GM12878 (cell line): ENCODE data around the gene CALM3. TPM values are rescaled to one million over a fixed set of nuclear protein-coding genes. Genes with fewer than 3 reads are reported as not detected.
A peak's percentile ranks its signal among the peaks of the same experiment; 100 is the strongest.

Experiments
- ATAC-seq: fragments of 200-7000 bp; cut with Tn5 transposase; 3 replicates; pipeline ENCODE4 v1.9.1; 2020; ENCODE audit warnings: mild to moderate bottlenecking, moderate library complexity
- BruUV-seq: library from RNA; stranded (reverse); fragments of 400-500 nt; replicated peaks from 2 replicates; lab custom pipeline; 2021; lab: Mats Ljungman, UMichigan
- CTCF ChIA-PET: fragments of 300-600 bp; sonication (Branson Sonifier 250); formaldehyde crosslinking; extraction: SDS; loops from one replicate; lab custom pipeline; 2021; ENCODE audit warnings: inconsistent platforms; lab: Yijun Ruan, JAX
- POLR2A ChIA-PET: fragments of 350-600 bp; formaldehyde crosslinking; extraction: SDS; loops from one replicate; lab custom pipeline; 2021; ENCODE audit warnings: inconsistent platforms; lab: Charles Lee
- RAD21 ChIA-PET: fragments of 300-600 bp; sonication (Branson Sonifier 250); formaldehyde crosslinking; loops from one replicate; lab custom pipeline; 2023; ENCODE audit warnings: antibody characterized with exemption; ENCODE audit not compliant: unreplicated experiment; lab: Charles Lee
- SMC1A ChIA-PET: fragments of 300-600 bp; sonication (Branson Sonifier 250); formaldehyde crosslinking; loops from one replicate; lab custom pipeline; 2023; ENCODE audit not compliant: unreplicated experiment, uncharacterized antibody; lab: Charles Lee
- DNase-seq: peaks from one replicate; pipeline ENCODE4 v3.0.0-alpha.2; 2011; ENCODE audit warnings: low read depth, low spot score
- FAIRE-seq: peaks from 3 replicates; lab custom pipeline; 2011; peaks lifted over from hg19 to GRCh38; lab: Jason Lieb, UNC
- H2AFZ ChIP-seq: 2 replicates; pipeline ENCODE4 v1.6.0; 2011; ENCODE audit warnings: low read depth, low read length, control low read depth; ENCODE audit not compliant: control insufficient read depth
- H3K27ac ChIP-seq: 2 replicates; pipeline ENCODE4 v1.5.1; 2011; ENCODE audit warnings: control low read depth; ENCODE audit not compliant: control insufficient read depth, insufficient read depth
- H3K27me3 ChIP-seq, 2 experiments: replicated peaks in 1 of 2; 2 replicates each; pipeline versions ENCODE4 v1.6.0 to v1.6.1; 2011; ENCODE audit warnings: low read length in 1 of 2; ENCODE audit not compliant: control insufficient read depth in 2 of 2, insufficient read depth in 2 of 2
- H3K36me3 ChIP-seq, 2 experiments: 2 replicates each; pipeline ENCODE4 v1.5.1; 2011; ENCODE audit warnings: low read length in 1 of 2; ENCODE audit not compliant: control insufficient read depth in 2 of 2, insufficient read depth in 2 of 2
- H3K4me1 ChIP-seq: 2 replicates; pipeline ENCODE4 v1.6.1; 2011; ENCODE audit warnings: mild to moderate bottlenecking, low read length, moderate library complexity, mixed read lengths; ENCODE audit not compliant: control insufficient read depth, insufficient read depth
- H3K4me2 ChIP-seq: 2 replicates; pipeline ENCODE4 v1.6.0; 2011; ENCODE audit warnings: control low read depth; ENCODE audit not compliant: control insufficient read depth, insufficient read depth
- H3K4me3 ChIP-seq: fragments of 200-600 bp; sonication (generic); 2 replicates; pipeline ENCODE4 v1.5.1; 2016
- H3K79me2 ChIP-seq: 2 replicates; pipeline ENCODE4 v1.6.0; 2011; ENCODE audit warnings: low read length; ENCODE audit not compliant: control insufficient read depth, insufficient read depth
- H3K9ac ChIP-seq: 2 replicates; pipeline ENCODE4 v1.8.0; 2011; ENCODE audit warnings: low read length, control low read depth, mixed read lengths; ENCODE audit not compliant: control insufficient read depth, insufficient read depth
- H3K9me3 ChIP-seq: replicated peaks from 3 replicates; pipeline ENCODE4 v1.5.1; 2011; ENCODE audit warnings: mild to moderate bottlenecking, low read length; ENCODE audit not compliant: control insufficient read depth, insufficient read depth
- H4K20me1 ChIP-seq: 2 replicates; pipeline ENCODE4 v1.6.0; 2011; ENCODE audit not compliant: control insufficient read depth, insufficient read depth
- EED ChIP-seq: sonication (generic); IDR thresholded peaks from 2 replicates; pipeline ENCODE4 v1.6.1; 2016; ENCODE audit warnings: antibody characterized with exemption, low read depth
- JUND ChIP-seq: IDR thresholded peaks from 2 replicates; pipeline ENCODE4 v1.6.1; 2012; ENCODE audit warnings: low read depth, mild to moderate bottlenecking, low read length, improper control_type of control experiment, moderate library complexity
- NR2C1 ChIP-seq: fragments of 450-650 bp; IDR thresholded peaks from 2 replicates; pipeline ENCODE4 v1.6.1; 2017; ENCODE audit warnings: antibody characterized with exemption, mild to moderate bottlenecking, moderate library complexity
- PAX5 ChIP-seq: IDR thresholded peaks from 2 replicates; pipeline ENCODE4 v1.6.1; 2011; ENCODE audit warnings: low read depth, low read length, borderline replicate concordance
- POLR2AphosphoS2 ChIP-seq: IDR thresholded peaks from 2 replicates; pipeline ENCODE4 v1.6.1; 2011; ENCODE audit warnings: low read depth, mild to moderate bottlenecking, low read length, improper control_type of control experiment, moderate library complexity
- POU2F2 ChIP-seq: IDR thresholded peaks from 3 replicates; pipeline ENCODE4 v1.6.1; 2011; ENCODE audit warnings: low read depth, mild to moderate bottlenecking, low read length, borderline replicate concordance
- RBBP5 ChIP-seq: fragments of 200-600 bp; sonication (generic); conservative IDR thresholded peaks from 2 replicates; pipeline ENCODE4 v1.6.1; 2016
- SMARCA5 ChIP-seq: fragments of 450-650 bp; IDR thresholded peaks from 2 replicates; pipeline ENCODE4 v1.6.1; 2017; ENCODE audit warnings: mild to moderate bottlenecking
- TBL1XR1 ChIP-seq: IDR thresholded peaks from 2 replicates; pipeline ENCODE4 v1.6.1; 2012; ENCODE audit warnings: low read depth, low read length, improper control_type of control experiment
- ZSCAN29 ChIP-seq: fragments of 450-650 bp; IDR thresholded peaks from 2 replicates; pipeline ENCODE4 v1.6.1; 2017; ENCODE audit warnings: mild to moderate bottlenecking, moderate library complexity
- WGBS: methylation state at CpG from one replicate; pipeline ENCODE4 v1.1.6; 2016; ENCODE audit warnings: low lambda C conversion rate; ENCODE audit not compliant: insufficient replicate concordance, insufficient coverage; ENCODE audit errors: missing lambda C conversion rate; 5-methylcytosine and 5-hydroxymethylcytosine counted together
- in situ Hi-C: fragments of 300-500 bp; cut with MboI; formaldehyde crosslinking; loops from 9 replicates; pipeline ENCODE4 v1.14.3; 2018; ENCODE audit warnings: mixed read lengths
- intact Hi-C: fragments of 100-400 bp; cut with micrococcal nuclease; formaldehyde crosslinking; loops from one replicate; pipeline ENCODE4 v1.14.2; 2022; ENCODE audit not compliant: unreplicated experiment
- polyA plus RNA-seq, 11 experiments: library from polyadenylated mRNA; depleted of rRNA in 4 of 11; unstranded in 6 of 11; stranded (reverse) in 5 of 11; fragments of >200 nt; fragmentation: Nextera tagmentation in 4 of 11; fragmentation: Illumina TruSeq in 1 of 11; extraction: Ambion mirVana in 4 of 11; extraction: Trizol in 1 of 11; gene quantifications; 1 replicate in 1 of 11; 2 replicates in 10 of 11; pipeline versions ENCODE4 v1.2.1 to v1.2.3, GENCODE V29; 2011 to 2016; ENCODE audit warnings: inconsistent platforms in 2 of 11, missing spikeins in 2 of 11, low read depth in 1 of 11
- total RNA-seq, 4 experiments: library from RNA; depleted of rRNA in 3 of 4; stranded (reverse); fragments of >200 nt in 3 of 4; fragmentation: Illumina TruSeq in 1 of 4; extraction: Trizol in 1 of 4; gene quantifications; 2 replicates each; pipeline versions ENCODE4 v1.2.1 to v1.2.3, GENCODE V29; 2013 to 2021
- TF ChIP-seq, protein P1 (sequence below): fragments of 450-650 bp; IDR thresholded peaks from 2 replicates; pipeline ENCODE4 v1.6.1; 2017; ENCODE audit warnings: mild to moderate bottlenecking
- TF ChIP-seq, protein P2 (sequence below): IDR thresholded peaks from 2 replicates; pipeline ENCODE4 v1.6.1; 2012; ENCODE audit warnings: low read depth, low read length, improper control_type of control experiment
- TF ChIP-seq, protein P3 (sequence below): IDR thresholded peaks from 2 replicates; pipeline ENCODE4 v1.6.1; 2011; ENCODE audit warnings: mild to moderate bottlenecking, low read depth, low read length, moderate library complexity; ENCODE audit not compliant: insufficient replicate concordance
- TF ChIP-seq, protein P4 (sequence below): fragments of 450-650 bp; formaldehyde crosslinking; IDR thresholded peaks from 2 replicates; pipeline ENCODE4 v1.4.0; 2020; ENCODE audit warnings: mild to moderate bottlenecking, moderate library complexity

CALM3 gene
- total and polyA plus RNA-seq, 10 of the 15 experiments (the other 5 are each of a cell fraction or from before 2014, with no cell fraction given): 164 to 849 (median 347) TPM

DNA sequence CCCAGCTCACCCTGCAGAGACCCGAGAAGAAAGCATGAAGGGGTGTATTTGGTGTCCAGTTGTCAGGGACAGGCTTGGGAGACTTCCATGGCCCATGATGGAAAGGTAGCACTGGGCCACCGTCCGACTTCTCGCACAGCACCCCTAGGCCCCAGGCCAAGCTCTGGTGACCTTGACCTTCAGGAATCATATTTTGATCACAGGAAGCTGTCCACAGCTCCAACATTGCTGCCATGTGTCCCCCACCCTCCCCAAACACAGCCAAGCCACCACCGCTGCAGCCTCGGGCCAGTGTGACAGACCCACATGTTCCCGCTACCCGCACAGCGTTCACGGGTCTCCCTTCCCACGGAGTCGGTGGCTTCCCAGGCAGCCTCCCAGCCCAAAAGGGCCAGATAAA lies 24.6 kb downstream of the CALM3 start:
- no peaks in the 10 kb centered on the region for H4K20me1 ChIP-seq
- no peak overlapping the region for H3K9ac ChIP-seq
- H2AFZ ChIP-seq: no peak overlapping the region
- 0 out of 2 replicates have a peak overlapping the region, but pooled peaks have one; percentile 13 for H3K4me2 ChIP-seq
- no peaks in the 10 kb centered on the region for H3K9me3 ChIP-seq
- no peaks in the 10 kb centered on the region for H3K27me3 ChIP-seq
- WGBS: 90% methylated on average over 12 of the region's 12 CpGs
- no peak overlapping the region for H3K4me3 ChIP-seq
- ATAC-seq (no peak; the same call in 2 of the 3 replicates), FAIRE-seq (no peak)
- H3K79me2 ChIP-seq: peaks cover 32% of the 10 kb centered on the region
- peak overlapping the region; percentile 62 for H3K27ac ChIP-seq
- ChIA-PET CTCF (interaction anchor here (3.6 to 12.1 kb wide), 2 partner anchors 10 to 36 kb away, joined by 13 to 150 read pairs; partner anchors contain the start of gene DACT3), SMC1A (interaction anchor here (0.9 to 17.6 kb wide), 4 partner anchors 9 to 37 kb away, joined by 3 to 286 read pairs (median 4); partner anchors contain the start of genes CALM3 and DACT3), RAD21 (interaction anchor here (1.5 to 2.6 kb wide), 2 partner anchors 9 to 36 kb away, joined by 6 to 13 read pairs; partner anchors contain the start of gene DACT3), POLR2A (interaction anchor here (0.5 to 2.7 kb wide), 5 partner anchors 10 to 683 kb away, joined by 4 to 11 read pairs (median 5); partner anchors contain the start of genes DACT3 and GNG8)
- in situ Hi-C loops: no loop called here
- peaks cover 30% of the 10 kb centered on the region for H3K4me1 ChIP-seq
- intact Hi-C loops: no loop called here
- TF ChIP-seq, protein P1, sequence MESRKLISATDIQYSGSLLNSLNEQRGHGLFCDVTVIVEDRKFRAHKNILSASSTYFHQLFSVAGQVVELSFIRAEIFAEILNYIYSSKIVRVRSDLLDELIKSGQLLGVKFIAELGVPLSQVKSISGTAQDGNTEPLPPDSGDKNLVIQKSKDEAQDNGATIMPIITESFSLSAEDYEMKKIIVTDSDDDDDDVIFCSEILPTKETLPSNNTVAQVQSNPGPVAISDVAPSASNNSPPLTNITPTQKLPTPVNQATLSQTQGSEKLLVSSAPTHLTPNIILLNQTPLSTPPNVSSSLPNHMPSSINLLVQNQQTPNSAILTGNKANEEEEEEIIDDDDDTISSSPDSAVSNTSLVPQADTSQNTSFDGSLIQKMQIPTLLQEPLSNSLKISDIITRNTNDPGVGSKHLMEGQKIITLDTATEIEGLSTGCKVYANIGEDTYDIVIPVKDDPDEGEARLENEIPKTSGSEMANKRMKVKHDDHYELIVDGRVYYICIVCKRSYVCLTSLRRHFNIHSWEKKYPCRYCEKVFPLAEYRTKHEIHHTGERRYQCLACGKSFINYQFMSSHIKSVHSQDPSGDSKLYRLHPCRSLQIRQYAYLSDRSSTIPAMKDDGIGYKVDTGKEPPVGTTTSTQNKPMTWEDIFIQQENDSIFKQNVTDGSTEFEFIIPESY: no peak
- TF ChIP-seq EED: no peak
- TF ChIP-seq PAX5: no peak
- no peak for TF ChIP-seq TBL1XR1
- no peak for TF ChIP-seq POLR2AphosphoS2
- no peak for TF ChIP-seq NR2C1
- TF ChIP-seq, protein P2, sequence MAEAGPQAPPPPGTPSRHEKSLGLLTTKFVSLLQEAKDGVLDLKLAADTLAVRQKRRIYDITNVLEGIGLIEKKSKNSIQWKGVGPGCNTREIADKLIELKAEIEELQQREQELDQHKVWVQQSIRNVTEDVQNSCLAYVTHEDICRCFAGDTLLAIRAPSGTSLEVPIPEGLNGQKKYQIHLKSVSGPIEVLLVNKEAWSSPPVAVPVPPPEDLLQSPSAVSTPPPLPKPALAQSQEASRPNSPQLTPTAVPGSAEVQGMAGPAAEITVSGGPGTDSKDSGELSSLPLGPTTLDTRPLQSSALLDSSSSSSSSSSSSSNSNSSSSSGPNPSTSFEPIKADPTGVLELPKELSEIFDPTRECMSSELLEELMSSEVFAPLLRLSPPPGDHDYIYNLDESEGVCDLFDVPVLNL: no peak
- TF ChIP-seq, protein P3, sequence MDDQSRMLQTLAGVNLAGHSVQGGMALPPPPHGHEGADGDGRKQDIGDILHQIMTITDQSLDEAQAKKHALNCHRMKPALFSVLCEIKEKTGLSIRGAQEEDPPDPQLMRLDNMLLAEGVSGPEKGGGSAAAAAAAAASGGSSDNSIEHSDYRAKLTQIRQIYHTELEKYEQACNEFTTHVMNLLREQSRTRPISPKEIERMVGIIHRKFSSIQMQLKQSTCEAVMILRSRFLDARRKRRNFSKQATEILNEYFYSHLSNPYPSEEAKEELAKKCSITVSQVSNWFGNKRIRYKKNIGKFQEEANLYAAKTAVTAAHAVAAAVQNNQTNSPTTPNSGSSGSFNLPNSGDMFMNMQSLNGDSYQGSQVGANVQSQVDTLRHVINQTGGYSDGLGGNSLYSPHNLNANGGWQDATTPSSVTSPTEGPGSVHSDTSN: no peak
- TF ChIP-seq JUND: no peak
- TF ChIP-seq POU2F2: no peak
- no peak for TF ChIP-seq RBBP5
- TF ChIP-seq, protein P4, sequence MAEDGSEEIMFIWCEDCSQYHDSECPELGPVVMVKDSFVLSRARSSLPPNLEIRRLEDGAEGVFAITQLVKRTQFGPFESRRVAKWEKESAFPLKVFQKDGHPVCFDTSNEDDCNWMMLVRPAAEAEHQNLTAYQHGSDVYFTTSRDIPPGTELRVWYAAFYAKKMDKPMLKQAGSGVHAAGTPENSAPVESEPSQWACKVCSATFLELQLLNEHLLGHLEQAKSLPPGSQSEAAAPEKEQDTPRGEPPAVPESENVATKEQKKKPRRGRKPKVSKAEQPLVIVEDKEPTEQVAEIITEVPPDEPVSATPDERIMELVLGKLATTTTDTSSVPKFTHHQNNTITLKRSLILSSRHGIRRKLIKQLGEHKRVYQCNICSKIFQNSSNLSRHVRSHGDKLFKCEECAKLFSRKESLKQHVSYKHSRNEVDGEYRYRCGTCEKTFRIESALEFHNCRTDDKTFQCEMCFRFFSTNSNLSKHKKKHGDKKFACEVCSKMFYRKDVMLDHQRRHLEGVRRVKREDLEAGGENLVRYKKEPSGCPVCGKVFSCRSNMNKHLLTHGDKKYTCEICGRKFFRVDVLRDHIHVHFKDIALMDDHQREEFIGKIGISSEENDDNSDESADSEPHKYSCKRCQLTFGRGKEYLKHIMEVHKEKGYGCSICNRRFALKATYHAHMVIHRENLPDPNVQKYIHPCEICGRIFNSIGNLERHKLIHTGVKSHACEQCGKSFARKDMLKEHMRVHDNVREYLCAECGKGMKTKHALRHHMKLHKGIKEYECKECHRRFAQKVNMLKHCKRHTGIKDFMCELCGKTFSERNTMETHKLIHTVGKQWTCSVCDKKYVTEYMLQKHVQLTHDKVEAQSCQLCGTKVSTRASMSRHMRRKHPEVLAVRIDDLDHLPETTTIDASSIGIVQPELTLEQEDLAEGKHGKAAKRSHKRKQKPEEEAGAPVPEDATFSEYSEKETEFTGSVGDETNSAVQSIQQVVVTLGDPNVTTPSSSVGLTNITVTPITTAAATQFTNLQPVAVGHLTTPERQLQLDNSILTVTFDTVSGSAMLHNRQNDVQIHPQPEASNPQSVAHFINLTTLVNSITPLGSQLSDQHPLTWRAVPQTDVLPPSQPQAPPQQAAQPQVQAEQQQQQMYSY: no peak
- TF ChIP-seq ZSCAN29: no peak
- TF ChIP-seq SMARCA5: no peak
- TF ChIP-seq, all 136 proteins: peak for 0
- no peak for DNase-seq
- BruUV-seq: no TSS peak
- H3K36me3 ChIP-seq: no peaks in the 10 kb centered on the region
